Measurements from ENCODE around the gene LYAR.

GRCh38 chr4:4284827-4285618 lies 4.9 kb downstream of the LYAR start:
- no peak for TF ChIP-seq CTCF (IDR thresholded peaks at IDR 0.05)
- no peak for TF ChIP-seq POLR2A (IDR thresholded peaks at IDR 0.05)
